HG03097 (cell line): Measurements from ENCODE around the gene GTPBP1.

Experiments
- ATAC-seq: cut with Tn5 transposase; IDR thresholded peaks from one replicate; pipeline ENCODE4 v1.9.1; 2021; ENCODE audit not compliant: unreplicated experiment, low FRiP score

Gene GTPBP1

GRCh38 chr22:38756711-38757463, 51.1 kb downstream of the GTPBP1 start:
- no peak for ATAC-seq

DNA sequence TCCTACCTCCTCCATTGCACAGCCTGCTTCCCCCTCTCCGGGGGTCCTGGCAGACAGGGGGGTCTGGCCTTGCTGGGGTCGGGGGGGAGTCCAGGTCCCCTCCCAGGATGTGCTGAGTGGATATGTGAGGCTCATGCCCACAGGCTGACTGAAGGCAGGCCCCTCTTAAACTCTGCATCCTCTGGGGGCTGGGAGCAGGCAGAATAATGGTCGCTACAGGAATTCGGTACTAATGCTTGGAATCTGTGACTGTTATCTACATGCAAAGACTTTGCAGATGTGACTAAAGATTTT, 51.7 kb downstream of the GTPBP1 start:
- no peak for ATAC-seq

DNA sequence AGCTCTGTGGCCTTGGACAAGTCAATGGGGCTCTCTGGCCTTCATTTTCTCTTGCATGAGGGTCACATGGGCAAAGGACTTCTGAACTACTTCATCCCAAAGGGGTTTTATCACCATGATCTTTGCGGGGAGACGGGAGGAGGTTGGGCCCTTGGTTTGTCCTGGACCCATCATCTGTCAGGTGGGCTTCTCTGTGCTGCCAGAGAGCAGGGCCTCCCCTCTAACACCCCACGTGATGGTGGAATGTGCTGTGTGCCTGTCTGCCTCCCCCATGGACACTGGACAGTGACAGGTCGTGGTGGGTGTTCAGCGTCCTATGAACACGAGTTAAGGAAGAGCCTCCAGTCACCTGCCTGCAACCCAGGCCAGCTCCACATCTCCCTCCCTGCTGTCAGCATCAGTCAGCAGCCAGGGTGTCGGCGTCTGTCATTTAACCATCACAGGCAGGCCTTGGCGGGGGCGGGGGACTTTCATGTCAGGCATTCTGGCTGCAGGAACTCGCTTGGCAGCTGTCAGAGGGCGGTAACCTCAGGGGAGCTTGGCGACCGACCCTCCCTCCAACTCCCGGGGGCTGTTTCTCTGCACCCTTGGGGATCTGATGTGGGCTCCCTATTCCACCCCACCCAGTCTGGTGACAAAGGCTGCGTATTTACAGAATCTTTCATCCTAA, 52.7 kb downstream of the GTPBP1 start:
- no peak for ATAC-seq

DNA sequence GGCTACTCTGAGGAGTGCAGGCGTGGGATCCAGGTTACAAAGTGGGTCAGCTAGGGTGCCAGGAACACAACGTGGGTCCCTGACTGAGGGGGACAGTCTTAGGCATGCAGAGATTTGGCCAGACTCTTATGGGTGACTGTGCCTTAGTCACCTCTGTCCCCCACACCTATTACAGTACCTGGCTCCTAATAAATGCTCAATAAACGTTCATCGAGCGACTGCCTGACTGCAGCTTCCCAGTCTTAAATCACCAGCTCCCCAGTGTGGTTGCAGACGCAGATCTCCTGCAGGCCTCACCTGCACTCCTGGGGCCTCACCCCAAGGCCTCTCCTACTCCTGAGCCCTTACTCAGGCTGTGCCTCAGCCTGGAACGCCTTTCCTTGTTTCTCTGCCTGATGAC, 53.3 kb downstream of the GTPBP1 start:
- no peak for ATAC-seq

- ATAC-seq, result no peak
Observed at GRCh38 chr22:38760477-38761201, 54.9 kb downstream of the GTPBP1 start.

DNA sequence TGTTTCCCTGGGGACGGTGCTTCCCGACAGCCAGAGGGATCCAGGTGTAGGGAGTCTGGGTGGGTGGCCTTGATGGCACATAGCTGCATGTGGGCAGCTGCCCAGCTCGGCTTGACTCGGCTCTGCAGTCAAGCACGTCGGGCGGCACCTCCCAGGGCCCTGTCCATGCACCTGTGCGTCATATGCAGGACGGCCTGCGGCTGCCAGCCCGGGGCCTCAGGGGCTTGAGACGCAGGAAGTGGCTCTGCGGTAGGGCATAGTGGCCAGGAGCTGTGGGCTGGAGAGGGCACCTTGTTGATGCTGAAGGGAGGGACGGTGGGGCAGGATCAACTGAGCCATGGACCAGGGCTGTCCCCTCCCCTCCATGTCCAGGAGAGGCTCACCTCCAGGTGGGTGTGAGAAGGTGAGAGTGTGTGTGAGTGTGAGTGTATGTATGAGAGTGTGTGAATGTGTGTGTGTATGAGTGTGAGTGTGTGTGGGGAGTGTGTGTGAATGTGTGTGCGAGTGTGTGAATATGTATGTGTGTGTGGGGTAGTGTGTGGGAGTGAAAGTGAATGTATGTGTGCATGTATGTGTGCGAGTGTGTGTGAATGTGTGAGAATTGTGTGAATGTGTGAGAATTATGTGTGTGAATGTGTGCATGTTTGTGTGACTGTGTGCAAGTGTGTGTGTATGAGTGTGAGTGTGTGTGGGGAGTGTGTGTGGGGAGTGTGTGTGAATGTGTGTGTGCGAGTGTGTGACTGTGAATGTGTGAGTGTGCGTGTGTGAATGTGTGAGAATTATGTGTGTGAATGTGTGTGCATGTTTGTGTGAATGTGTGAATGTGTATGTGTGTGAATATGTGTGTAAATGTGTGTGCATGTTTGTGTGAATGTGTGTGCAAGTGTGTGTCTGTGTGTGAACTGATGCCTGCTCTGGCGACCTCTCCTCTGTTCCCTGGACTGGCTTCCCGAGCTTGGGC, 55.7 kb downstream of the GTPBP1 start:
- ATAC-seq, result no peak

DNA sequence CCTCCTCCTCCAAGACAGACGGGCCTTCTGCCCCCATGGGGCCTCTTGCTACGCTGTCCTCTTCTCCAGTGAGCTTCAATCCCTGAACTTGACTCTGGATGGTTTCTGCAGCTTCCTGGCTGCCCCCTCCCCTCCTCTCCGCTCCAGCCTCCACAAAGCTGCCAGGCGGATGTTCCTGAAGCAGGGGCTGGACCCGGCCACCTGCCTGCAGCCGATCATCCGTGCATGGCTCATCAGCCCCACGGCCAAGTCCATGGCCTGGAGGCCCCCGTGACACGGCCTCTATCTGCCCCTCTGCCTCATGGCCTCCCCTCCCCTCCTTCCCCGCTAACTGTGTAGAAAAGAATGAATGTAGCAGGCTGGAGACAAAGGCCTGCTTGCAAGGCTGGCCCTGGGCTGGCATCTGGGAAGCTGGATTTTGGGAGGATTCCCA, 56.8 kb downstream of the GTPBP1 start:
- no peak for ATAC-seq

DNA sequence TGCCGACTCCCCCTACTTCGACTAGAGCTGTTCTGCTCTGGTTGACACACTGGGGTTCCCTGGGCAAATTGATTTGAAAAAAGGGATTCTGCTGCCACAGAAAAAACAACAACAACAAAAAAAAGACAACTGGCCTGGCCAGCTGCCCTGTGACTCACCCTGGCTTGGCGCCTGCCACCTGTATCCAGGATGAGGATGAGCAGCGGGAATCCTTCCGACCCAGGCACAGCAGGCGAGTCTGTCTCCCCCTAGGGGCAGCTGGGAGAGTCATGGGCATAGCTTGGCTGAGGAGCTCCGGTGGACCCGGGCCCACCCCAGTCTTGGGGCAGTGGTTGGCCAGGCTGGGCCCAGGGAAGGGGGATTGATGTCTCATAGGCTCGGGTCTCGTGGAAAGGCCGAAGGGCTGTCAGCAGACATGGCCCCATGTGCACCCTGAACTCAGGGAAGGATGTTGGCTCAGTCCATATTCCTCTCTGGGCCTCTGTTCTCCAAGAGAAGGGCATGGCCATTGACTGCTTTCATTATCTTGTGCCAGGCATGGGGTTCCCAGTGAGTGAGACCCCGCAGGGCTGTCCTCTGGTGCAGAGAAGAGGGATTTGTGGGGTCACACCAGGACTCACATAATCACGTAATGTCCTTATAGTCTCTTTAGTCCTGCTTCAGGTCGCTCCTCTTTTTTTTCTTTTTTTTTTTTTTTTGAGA, 60.5 kb downstream of the GTPBP1 start:
- no peak for ATAC-seq

- no peak for ATAC-seq
Observed at GRCh38 chr22:38767313-38767712, 61.6 kb downstream of the GTPBP1 start.

- no peak for ATAC-seq
Observed at GRCh38 chr22:38768036-38768435, 62.3 kb downstream of the GTPBP1 start.

DNA sequence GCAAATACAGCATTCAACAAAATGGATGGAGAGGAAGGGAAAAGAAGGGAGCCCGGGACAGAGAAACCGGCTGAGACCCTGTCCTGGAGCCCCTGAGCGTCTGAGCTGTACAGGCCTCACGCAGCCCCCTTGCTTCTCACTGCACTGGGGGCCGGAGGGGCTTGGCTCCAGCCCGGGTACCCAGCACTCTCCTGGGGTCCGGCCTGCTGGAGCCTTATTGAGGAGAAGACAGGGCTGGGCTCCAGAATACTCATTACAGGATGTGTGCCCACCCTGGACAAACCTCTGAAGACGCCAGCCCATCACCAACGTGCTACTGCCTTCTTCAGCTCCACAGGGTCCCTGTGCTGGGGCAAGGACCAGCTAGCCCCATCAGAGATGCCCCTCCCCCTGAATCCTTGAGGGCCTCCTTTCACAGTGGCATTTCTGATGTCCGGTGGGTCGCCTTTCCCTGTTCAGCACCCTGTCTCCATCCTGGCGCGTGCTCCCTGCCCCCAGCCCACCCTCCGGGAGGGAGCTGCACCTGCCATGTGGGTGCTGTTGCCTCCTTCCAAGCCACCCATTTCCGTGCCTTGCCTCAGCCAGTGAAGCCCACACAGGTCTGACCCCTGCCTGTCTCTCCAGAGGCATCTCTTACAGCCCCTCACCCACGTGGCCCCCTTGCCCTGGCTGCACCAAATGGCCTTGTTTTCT, 64.7 kb downstream of the GTPBP1 start:
- ATAC-seq, result no peak

DNA sequence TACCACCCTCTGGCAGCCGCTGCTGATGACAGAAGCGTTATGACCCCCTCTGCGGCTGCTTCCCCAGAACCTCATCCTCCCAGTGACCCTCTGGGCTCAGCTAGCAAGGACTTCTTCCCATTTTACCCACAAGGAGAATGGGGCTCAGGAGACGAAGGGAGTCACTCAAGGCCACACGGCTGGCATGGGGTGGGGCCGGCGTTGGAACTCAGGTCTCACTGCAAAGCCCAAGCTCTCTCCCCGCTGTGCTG, 66.8 kb downstream of the GTPBP1 start:
- ATAC-seq, result no peak

- ATAC-seq, result no peak
Observed at GRCh38 chr22:38773363-38773946, 67.7 kb downstream of the GTPBP1 start.

GRCh38 chr22:38774496-38775166, 68.9 kb downstream of the GTPBP1 start:
- no peak for ATAC-seq

- ATAC-seq, result no peak
Observed at GRCh38 chr22:38775656-38776055, 69.9 kb downstream of the GTPBP1 start.

DNA sequence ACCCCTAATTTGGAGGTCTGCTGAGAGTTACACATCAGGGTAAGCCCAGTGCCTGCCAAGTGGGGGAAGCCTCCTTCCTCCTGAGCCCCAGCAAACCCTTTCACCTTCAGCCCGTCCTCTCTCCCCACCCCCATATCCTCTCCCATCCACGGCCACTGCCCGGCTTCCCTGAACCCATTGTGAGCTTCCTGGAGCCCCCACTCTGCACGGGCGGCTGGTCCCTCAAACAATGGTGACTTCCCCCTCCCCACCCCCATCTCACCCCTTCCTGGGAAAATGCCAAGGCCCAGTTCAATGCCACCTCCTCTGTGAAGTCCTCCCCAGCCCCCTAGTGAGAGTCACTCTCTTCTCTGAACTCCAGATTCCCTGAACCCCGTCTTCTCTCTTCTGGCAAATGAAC, 70.3 kb downstream of the GTPBP1 start:
- ATAC-seq, result no peak

DNA sequence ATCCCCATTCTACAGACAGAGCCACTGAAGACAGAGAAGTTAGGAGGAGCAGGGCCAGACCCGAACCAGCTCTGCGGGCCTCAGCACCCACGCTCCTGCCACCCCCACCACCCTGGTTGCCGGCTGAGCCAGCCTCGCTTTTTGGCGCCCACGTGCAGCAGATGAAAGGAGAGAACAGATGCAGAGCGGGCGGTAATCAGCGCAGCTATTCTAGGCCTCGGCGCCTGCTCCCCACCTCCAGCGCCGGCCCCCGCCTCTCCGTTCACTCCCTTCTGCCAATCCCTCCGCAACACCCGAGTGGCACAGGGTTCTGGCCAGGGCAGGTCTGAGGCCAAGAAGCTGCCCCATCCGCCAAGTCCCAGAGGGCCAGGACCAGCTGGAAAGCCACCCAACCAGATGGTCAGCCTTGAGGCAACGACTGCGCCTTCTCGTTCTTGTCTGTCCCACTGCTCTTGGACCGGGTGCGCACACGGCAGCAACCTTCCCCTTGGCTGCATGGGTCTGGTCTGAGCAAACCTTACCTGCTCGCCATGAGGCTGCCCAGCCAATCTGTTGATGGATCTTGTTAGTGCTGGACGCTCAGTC, 71.4 kb downstream of the GTPBP1 start:
- no peak for ATAC-seq

- ATAC-seq, result no peak
Observed at GRCh38 chr22:38781033-38781432, 75.3 kb downstream of the GTPBP1 start.
